Thoracic aorta (tissue), 2 donors: Measurements from ENCODE around the gene PIK3R4. TPM values are rescaled to one million over a fixed set of nuclear protein-coding genes. Genes with fewer than 3 reads are reported as not detected.

Experiments used
- ATAC-seq: fragments of 150-250 bp; one replicate; pipeline ENCODE4 v1.8.0; 2017; ENCODE audit warnings: low read depth; ENCODE audit not compliant: insufficient number of reproducible peaks, low FRiP score
- DNase-seq: peaks from one replicate; pipeline ENCODE4 v3.0.0-alpha.2; 2020; ENCODE audit warnings: low spot score
- H3K27ac ChIP-seq, 2 donors: fragments of 200-600 bp; sonication (generic); 1 replicate in 1 of 2; 2 replicates in 1 of 2; pipeline ENCODE4 v1.5.1; 2016; ENCODE audit warnings: mild to moderate bottlenecking in 2 of 2, moderate library complexity in 2 of 2
- H3K27me3 ChIP-seq: fragments of 200-600 bp; sonication (generic); replicated peaks from 2 replicates; pipeline ENCODE4 v1.6.0; 2016; ENCODE audit warnings: mild to moderate bottlenecking; ENCODE audit not compliant: insufficient read depth
- H3K36me3 ChIP-seq: fragments of 200-600 bp; sonication (generic); one replicate; pipeline ENCODE4 v1.5.1; 2016
- H3K4me1 ChIP-seq, 2 donors: fragments of 200-600 bp; sonication (generic); 1 replicate in 1 of 2; 2 replicates in 1 of 2; pipeline versions ENCODE4 v1.5.1 to v1.6.0; 2016; ENCODE audit warnings: low read depth in 2 of 2, mild to moderate bottlenecking in 1 of 2; ENCODE audit not compliant: control insufficient read depth in 1 of 2
- H3K4me3 ChIP-seq: fragments of 200-600 bp; sonication (generic); 2 replicates; pipeline ENCODE4 v1.5.1; 2016; ENCODE audit warnings: mild to moderate bottlenecking
- H3K9me3 ChIP-seq: fragments of 200-600 bp; sonication (generic); 2 replicates; pipeline ENCODE4 v1.5.1; 2016
- total RNA-seq, 2 donors: library from RNA; depleted of rRNA; stranded (reverse); fragments of >200 nt; gene quantifications; one replicate each; pipeline versions ENCODE4 v1.1.0 to v1.2.3, GENCODE V29; 2016
- TF ChIP-seq, protein P1 (sequence below): fragments of 200-600 bp; sonication (generic); IDR thresholded peaks from one replicate; pipeline ENCODE4 v1.5.1; 2019; ENCODE audit warnings: antibody characterized with exemption

Gene PIK3R4
- total RNA-seq, 2 donors from 2014 or later: 28.4 to 53.5 TPM

DNA sequence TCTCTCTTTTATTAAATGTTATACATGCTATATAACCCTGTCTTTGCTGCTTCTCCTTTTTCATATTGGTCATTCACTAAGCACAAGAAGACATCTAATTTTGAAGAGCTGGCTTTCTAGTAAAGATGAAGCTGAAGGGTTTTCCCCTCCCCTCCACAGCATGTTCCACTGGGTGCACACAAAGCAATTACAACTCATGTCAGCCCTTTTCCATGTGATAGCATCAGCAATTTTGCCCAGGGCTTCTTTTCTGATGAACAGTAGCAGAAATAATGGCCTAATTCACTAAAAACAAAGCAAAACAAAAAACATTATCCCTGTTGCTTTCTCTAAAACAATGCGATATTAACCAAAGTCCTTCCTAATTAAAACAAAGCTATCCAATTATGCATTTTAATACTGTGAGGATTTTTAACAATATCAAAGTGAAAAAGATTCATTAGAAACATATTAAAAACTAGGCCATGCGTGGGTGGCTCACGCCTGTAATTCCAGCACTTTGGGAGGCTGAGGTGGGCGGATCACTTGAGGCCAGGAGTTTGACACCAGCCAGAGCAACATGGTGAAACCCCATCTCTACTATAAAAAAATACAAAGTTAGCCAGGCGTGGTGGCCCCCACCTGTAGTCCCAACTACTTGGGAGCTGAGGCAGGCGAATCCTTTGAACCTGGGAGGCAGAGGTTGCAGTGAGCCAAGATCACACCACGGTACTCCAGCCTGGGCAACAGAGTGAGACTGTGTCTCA is 12.2 kb upstream of the PIK3R4 start:
- no peaks in the 10 kb centered on the region for H3K9me3 ChIP-seq
- no peaks in the 10 kb centered on the region for H3K27me3 ChIP-seq
- H3K4me3 ChIP-seq: no peak overlapping the region
- H3K4me1 ChIP-seq: no peaks in the 10 kb centered on the region
- ATAC-seq (no peak), DNase-seq (no peak)
- H3K27ac ChIP-seq: no peak overlapping the region
- no peaks in the 10 kb centered on the region for H3K36me3 ChIP-seq
- TF ChIP-seq, protein P1, sequence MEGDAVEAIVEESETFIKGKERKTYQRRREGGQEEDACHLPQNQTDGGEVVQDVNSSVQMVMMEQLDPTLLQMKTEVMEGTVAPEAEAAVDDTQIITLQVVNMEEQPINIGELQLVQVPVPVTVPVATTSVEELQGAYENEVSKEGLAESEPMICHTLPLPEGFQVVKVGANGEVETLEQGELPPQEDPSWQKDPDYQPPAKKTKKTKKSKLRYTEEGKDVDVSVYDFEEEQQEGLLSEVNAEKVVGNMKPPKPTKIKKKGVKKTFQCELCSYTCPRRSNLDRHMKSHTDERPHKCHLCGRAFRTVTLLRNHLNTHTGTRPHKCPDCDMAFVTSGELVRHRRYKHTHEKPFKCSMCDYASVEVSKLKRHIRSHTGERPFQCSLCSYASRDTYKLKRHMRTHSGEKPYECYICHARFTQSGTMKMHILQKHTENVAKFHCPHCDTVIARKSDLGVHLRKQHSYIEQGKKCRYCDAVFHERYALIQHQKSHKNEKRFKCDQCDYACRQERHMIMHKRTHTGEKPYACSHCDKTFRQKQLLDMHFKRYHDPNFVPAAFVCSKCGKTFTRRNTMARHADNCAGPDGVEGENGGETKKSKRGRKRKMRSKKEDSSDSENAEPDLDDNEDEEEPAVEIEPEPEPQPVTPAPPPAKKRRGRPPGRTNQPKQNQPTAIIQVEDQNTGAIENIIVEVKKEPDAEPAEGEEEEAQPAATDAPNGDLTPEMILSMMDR: no peak

DNA sequence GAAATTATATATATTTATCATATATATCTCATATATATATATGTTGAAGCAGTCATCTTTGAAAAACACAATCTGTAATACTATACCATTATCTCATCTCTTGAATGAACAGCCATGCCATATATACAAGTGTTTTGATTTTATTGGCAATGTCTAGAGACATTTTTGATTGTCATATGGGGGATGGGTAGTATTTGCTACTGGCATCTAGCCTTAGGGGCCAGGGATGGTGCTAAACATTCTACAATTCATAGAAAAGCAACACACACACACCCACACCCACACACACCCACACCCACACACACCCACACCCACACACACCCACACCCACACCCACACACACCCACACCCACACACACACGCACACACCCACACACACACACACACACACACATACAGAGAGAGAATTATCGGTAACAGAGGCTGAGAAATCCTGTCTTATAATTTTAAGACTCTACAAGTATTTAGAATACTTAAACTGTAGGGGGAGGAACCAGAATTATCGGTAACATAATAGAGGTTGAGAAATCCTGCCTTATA is 11.1 kb upstream of the PIK3R4 start:
- H3K27ac ChIP-seq: no peak overlapping the region
- DNase-seq (no peak), ATAC-seq (no peak)
- no peak overlapping the region for H3K4me3 ChIP-seq
- no peaks in the 10 kb centered on the region for H3K27me3 ChIP-seq
- no peaks in the 10 kb centered on the region for H3K9me3 ChIP-seq
- no peaks in the 10 kb centered on the region for H3K36me3 ChIP-seq
- no peaks in the 10 kb centered on the region for H3K4me1 ChIP-seq
- TF ChIP-seq, protein P1: no peak

DNA sequence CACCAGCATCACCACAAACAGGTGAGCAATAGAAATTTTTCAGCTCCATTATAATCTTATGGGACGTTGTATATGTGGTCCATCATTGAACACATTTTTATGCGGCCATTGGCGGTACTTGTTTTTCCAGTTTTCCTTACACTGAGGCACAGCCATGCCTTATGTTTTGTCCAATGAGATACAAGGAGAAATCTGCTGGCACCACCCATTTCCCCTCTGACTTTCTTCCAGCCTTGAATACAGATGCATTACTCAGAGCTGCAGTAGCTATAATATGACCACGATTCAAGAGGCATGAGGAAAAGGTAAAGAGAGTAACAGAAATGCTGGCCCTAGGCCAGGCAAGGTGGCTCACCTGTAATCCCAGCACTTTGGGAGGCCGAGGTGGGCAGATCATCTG is 9.0 kb upstream of the PIK3R4 start:
- no peaks in the 10 kb centered on the region for H3K36me3 ChIP-seq
- TF ChIP-seq, protein P1: no peak
- DNase-seq (no peak), ATAC-seq (no peak)
- no peaks in the 10 kb centered on the region for H3K4me1 ChIP-seq
- H3K27me3 ChIP-seq: no peaks in the 10 kb centered on the region
- H3K27ac ChIP-seq: no peak overlapping the region
- no peaks in the 10 kb centered on the region for H3K9me3 ChIP-seq
- H3K4me3 ChIP-seq: no peak overlapping the region

DNA sequence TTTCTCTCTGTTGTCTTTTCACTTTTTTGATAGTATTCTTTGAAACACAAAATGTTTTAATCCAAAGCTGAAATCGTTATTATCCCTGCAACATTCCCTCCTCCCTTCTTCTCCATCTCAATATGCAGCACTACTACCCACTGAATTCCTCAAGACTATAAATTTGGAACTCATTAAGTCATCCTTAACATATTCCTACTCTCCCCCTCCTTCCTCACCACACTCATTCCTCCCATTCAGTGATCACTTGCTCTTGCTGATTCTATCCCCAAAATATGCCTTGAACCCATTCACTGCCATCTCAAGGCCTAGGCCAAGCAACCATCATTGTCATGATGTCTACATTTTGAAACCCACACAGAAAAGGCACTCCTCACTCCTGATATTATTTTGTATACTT is 2.4 kb upstream of the PIK3R4 start:
- Histone ChIP-seq H3K27me3 (no peaks in the 10 kb centered on the region), H3K27ac (peak overlapping the region; percentile 38 to 84), H3K4me1 (peaks cover 21% of the 10 kb centered on the region in 2 donors), H3K4me3 (no peak overlapping the region), H3K36me3 (no peaks in the 10 kb centered on the region), H3K9me3 (no peaks in the 10 kb centered on the region)
- no peak for DNase-seq
- no peak for ATAC-seq
- TF ChIP-seq, protein P1: no peak

DNA sequence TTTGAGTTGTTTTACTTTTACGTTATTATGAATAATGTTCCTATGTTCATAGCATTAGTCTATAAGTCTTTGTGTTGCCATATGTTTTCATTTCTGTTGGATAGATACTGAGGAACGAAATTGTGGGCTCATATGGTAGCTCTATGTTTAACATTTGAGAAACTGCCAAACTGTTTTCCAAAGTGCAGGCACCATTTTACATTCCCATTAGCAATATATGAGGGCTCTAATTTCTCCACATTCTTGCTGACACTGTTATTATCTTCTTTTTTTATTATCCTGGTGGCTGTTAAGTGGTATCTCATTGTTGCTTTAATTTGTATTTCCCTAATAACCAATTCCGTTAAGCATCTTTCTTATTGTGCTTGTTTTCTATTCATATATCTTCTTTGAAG is 1.8 kb upstream of the PIK3R4 start:
- Histone ChIP-seq H3K4me1 (peaks cover 24 to 26% of the 10 kb centered on the region in 2 donors), H3K27ac (peak overlapping the region; percentile 84), H3K36me3 (no peaks in the 10 kb centered on the region), H3K27me3 (no peaks in the 10 kb centered on the region), H3K9me3 (no peaks in the 10 kb centered on the region), H3K4me3 (peak overlapping the region; percentile 89)
- no peak for ATAC-seq
- no peak for DNase-seq
- TF ChIP-seq, protein P1: no peak
